Measurements from ENCODE around the gene NOP53. TPM values are rescaled to one million over a fixed set of nuclear protein-coding genes. Genes with fewer than 3 reads are reported as not detected.

Gene NOP53
- total and polyA plus RNA-seq, 9 of the 15 experiments (the other 6 are each of a cell fraction or from before 2014, with no cell fraction given): 6.5 to 274 (median 145) TPM

GRCh38 chr19:47729799-47730520 is 15.4 kb upstream of the NOP53 start (continued):
- TF ChIP-seq RERE (CRISPR knock-in tag; IDR thresholded peaks at IDR 0.05; ENCODE audit: borderline replicate concordance) (no peak), SRSF9 (IDR thresholded peaks at IDR 0.05; ENCODE audit: borderline replicate concordance, low read depth, low read length) (no peak), TBP (optimal IDR thresholded peaks at IDR 0.05; ENCODE audit: low read depth, low read length) (peak; percentile 16), GTF3C2 (IDR thresholded peaks at IDR 0.05; ENCODE audit: borderline replicate concordance, extremely low read depth, insufficient read length) (no peak), STAT5A (IDR thresholded peaks at IDR 0.05; ENCODE audit: borderline replicate concordance, low read length) (peak; percentile 37; the same call in 1 of the 2 replicates), CREM (IDR thresholded peaks at IDR 0.05; ENCODE audit: low read depth) (peak; percentile 18; the same call in 1 of the 2 replicates), MTA1 (IDR thresholded peaks at IDR 0.05; ENCODE audit: borderline replicate concordance) (peak; percentile 76), KAT7 (CRISPR knock-in tag; IDR thresholded peaks at IDR 0.05; ENCODE audit: borderline replicate concordance) (no peak), ZSCAN32 (CRISPR knock-in tag; IDR thresholded peaks at IDR 0.05) (no peak), ZHX1 (conservative IDR thresholded peaks at IDR 0.05; ENCODE audit: low read length) (no peak), EP300 (IDR thresholded peaks at IDR 0.05; ENCODE audit: low read length) (peak; percentile 78)
- TF ChIP-seq, protein P1, sequence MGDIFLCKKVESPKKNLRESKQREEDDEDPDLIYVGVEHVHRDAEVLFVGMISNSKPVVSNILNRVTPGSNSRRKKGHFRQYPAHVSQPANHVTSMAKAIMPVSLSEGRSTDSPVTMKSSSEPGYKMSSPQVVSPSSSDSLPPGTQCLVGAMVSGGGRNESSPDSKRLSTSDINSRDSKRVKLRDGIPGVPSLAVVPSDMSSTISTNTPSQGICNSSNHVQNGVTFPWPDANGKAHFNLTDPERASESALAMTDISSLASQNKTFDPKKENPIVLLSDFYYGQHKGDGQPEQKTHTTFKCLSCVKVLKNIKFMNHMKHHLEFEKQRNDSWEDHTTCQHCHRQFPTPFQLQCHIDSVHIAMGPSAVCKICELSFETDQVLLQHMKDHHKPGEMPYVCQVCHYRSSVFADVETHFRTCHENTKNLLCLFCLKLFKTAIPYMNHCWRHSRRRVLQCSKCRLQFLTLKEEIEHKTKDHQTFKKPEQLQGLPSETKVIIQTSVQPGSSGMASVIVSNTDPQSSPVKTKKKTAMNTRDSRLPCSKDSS (IDR thresholded peaks at IDR 0.05; ENCODE audit: low read depth, partially characterized antibody): no peak
